T1000 (cell line): Measurements from ENCODE around the gene INF2.

Experiments
- DNase-seq: peaks from one replicate; lab custom pipeline; 2025; ENCODE audit warnings: mixed read lengths; lab: John Stamatoyannopoulos, UW

INF2 gene

DNA sequence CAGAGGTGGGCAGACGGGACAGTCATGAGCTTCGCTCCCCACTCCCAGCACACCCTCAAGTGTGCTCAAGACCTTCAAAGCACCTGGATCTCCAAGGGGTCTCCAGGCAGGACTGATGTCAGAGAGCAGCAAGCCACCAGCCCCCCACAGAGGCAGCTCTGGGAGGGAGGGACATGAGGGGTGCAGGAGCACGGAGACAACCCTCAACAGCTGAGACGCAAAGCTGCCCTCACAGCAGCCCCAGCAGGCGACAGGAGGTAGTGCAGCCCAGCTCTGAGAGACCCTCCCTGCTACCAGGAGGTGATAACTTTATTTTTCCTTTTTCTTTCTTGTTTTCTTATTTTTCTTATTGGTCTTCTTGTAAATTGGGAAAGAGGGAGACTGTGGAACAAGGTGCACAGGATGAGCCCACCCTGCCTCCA is 81.4 kb downstream of the INF2 start:
- DNase-seq = no peak

DNA sequence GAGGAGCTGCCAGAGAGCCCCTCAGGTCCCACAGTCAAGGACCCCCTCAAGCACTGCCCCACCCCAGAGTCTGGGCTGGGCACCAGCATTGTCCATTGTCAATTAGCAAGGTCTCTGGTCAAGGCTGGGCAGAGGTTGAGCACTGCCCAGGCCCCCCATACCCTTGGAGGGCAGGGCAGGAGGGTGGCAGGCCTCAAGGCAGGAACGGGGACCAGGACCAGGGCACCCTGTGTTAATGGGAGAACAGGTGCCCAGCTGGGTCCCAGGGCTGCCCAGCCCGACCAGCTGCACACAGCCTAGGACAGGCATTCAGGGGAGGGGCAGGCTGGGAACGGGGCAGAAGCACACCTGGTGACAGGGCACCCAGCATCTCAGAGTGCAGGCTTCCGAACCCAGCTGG is 82.0 kb downstream of the INF2 start:
- DNase-seq = no peak
